ENCODE results near the gene PIP5KL1.

The PIP5KL1 gene

DNA sequence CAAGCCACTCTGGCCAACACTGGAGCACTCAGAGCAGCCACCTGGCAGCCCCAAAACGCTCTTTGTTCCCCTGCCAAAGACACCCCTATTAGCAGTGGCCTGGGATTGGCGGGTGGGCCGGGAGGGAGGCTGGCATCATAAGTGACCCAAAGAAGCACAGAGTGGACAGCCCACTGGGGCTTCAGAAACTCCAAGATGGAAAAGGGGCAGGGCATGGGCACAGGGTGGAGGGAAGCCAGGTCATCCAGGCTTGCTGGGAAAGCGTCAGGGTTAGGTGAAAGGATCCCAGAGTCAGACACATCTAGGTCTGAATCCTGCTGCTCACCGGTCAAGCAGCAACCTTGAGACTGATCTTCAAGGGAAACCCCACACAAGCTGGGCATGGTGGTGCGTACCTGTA, 35.4 kb upstream of the PIP5KL1 start:
- Histone ChIP-seq H3K4me1 (ENCODE audit: control insufficient read depth, insufficient read depth, low read length) (peaks cover 33% of the 10 kb centered on the region), H3K4me3 (ENCODE audit: low read length) (peak overlapping the region; percentile 24), H3K9ac (ENCODE audit: low read depth, low read length) (peak overlapping the region; percentile 57), H3K4me2 (ENCODE audit: low read length) (peak overlapping the region; percentile 71), H3K27me3 (ENCODE audit: control insufficient read depth, insufficient read depth, low read length) (no peaks in the 10 kb centered on the region), H3K9me3 (replicated peaks; ENCODE audit: low read length) (no peaks in the 10 kb centered on the region), H3K36me3 (ENCODE audit: insufficient read depth, low read length) (no peaks in the 10 kb centered on the region)

DNA sequence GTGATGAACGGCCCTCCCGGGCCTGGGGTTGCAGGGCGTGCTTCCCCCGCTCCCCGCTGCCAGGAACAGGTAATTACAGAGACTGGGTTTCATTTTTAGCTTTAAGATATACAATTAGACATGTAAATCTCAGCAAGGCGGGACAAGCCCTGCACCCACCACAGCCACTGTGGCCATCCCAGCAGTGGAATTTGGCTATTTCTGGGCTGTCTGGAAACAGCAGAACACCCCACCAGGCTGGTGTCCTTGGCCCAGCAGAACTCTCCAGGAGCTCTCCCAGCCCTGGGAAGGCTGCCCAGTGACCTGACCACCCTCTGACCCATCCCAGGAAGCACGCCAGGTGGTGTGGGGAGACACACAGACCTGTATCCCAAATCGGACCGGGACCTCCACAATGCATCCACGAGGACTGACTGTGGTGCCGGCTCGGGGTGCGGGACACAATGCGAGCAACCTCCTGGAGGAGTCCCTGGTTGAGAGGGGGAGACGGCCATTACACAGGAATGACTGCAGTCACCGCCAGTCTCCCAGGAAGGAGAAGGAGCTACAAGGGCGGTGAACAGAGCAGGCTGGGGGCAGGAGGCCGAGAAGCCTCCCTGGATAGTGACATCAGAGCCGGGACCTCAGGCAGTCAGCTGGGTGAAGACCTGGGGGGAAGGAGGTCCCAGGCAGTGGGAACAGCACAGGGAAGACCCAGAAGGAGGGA, 32.9 kb upstream of the PIP5KL1 start:
- Histone ChIP-seq H3K4me1 (ENCODE audit: control insufficient read depth, insufficient read depth, low read length) (peaks cover 21% of the 10 kb centered on the region), H3K4me2 (ENCODE audit: low read length) (no peak overlapping the region), H3K4me3 (ENCODE audit: low read length) (no peak overlapping the region), H3K9ac (ENCODE audit: low read depth, low read length) (no peak overlapping the region), H3K36me3 (ENCODE audit: insufficient read depth, low read length) (no peaks in the 10 kb centered on the region), H3K27me3 (ENCODE audit: control insufficient read depth, insufficient read depth, low read length) (no peaks in the 10 kb centered on the region), H3K9me3 (replicated peaks; ENCODE audit: low read length) (no peaks in the 10 kb centered on the region)

DNA sequence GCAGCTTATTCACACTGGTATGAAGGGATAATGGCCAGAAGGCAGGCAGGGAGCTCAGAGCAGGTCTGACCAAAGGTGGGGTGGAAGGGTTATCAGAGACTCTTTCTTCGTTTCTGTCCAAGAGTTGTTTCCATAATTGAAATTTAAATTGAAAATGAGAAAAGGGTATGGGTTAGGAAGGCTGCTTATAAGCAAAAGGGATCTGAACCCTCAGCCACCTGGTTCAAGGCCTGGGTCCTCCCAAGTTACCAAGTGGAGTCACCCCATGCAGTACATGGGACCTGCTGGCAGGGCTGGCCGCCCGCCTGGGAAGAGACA, 32.4 kb upstream of the PIP5KL1 start:
- Histone ChIP-seq H3K9ac (ENCODE audit: low read depth, low read length) (no peak overlapping the region), H3K4me2 (ENCODE audit: low read length) (no peak overlapping the region), H3K36me3 (ENCODE audit: insufficient read depth, low read length) (no peaks in the 10 kb centered on the region), H3K9me3 (replicated peaks; ENCODE audit: low read length) (no peaks in the 10 kb centered on the region), H3K4me1 (ENCODE audit: control insufficient read depth, insufficient read depth, low read length) (peaks cover 16% of the 10 kb centered on the region), H3K4me3 (ENCODE audit: low read length) (no peak overlapping the region), H3K27me3 (ENCODE audit: control insufficient read depth, insufficient read depth, low read length) (no peaks in the 10 kb centered on the region)

DNA sequence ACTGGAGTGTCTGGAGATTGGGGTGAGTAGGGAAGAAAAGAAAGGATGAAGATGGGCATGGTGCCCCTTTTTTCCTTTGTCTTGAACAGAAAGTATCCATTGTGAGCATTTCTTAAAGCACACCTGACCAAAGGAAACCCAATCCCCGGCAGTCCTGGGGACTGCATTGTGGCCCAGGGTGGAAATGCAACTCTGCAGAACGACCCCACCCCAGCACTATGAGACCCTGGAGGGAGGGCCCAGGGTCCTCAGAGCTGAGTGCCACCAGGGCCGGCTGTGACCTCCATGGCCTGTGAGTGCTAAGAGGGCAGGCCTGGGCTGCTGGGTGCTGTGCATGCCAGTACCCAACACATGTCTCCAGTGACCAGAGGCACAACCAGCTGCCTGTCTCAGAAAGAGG, 31.7 kb upstream of the PIP5KL1 start:
- Histone ChIP-seq H3K9me3 (replicated peaks; ENCODE audit: low read length) (no peaks in the 10 kb centered on the region), H3K4me1 (ENCODE audit: control insufficient read depth, insufficient read depth, low read length) (peaks cover 15% of the 10 kb centered on the region), H3K4me3 (ENCODE audit: low read length) (no peak overlapping the region), H3K4me2 (ENCODE audit: low read length) (no peak overlapping the region), H3K36me3 (ENCODE audit: insufficient read depth, low read length) (no peaks in the 10 kb centered on the region), H3K27me3 (ENCODE audit: control insufficient read depth, insufficient read depth, low read length) (no peaks in the 10 kb centered on the region), H3K9ac (ENCODE audit: low read depth, low read length) (no peak overlapping the region)

DNA sequence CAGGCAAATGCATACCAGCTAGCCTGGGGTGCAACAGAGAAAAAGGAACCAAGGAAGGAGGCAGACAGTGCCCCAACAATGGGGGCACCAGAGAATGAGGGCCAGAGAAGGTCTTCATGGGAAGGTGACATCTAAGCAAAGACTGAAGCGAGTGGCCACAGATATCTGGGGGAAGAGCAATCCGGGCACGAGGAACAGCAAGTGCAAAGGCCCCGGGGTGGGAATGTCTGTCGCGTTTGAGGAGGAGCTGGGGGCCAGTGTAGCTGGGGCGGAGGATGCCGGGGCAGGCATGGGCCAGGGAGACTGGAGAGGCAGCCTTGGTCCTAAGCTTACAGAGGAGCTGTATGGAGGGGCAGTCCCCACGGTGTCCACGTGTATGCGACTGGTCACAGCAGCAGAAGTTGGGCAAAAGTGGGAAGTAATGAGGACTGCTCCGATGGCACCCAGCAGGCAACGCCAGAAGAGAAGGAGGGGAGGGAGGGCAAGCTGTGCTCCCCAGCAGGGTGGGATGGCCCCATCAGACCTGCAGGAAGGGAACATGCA, 31.1 kb upstream of the PIP5KL1 start:
- H3K9me3 ChIP-seq (replicated peaks; ENCODE audit: low read length), result no peaks in the 10 kb centered on the region
- no peaks in the 10 kb centered on the region for H3K36me3 ChIP-seq (ENCODE audit: insufficient read depth, low read length)
- peaks cover 15% of the 10 kb centered on the region for H3K4me1 ChIP-seq (ENCODE audit: control insufficient read depth, insufficient read depth, low read length)
- no peak overlapping the region for H3K4me3 ChIP-seq (ENCODE audit: low read length)
- H3K9ac ChIP-seq (ENCODE audit: low read depth, low read length), result no peak overlapping the region
- no peak overlapping the region for H3K4me2 ChIP-seq (ENCODE audit: low read length)
- no peaks in the 10 kb centered on the region for H3K27me3 ChIP-seq (ENCODE audit: control insufficient read depth, insufficient read depth, low read length)

DNA sequence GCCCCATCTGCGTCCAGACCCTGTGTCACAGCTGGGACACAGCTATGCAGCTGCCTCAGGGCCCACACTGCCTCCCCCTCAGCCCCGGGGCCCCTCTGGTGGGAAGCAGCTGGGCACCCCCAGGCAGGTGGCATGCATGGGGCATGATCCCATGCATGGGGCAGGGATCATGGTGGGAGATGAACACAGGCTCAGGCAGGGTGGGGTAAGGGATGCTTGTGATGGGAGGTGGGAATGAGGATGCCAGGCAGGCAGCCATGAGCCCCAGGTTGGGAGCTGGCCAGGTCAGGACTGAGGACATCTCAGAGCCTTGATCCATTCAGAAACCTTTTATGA, 30.5 kb upstream of the PIP5KL1 start:
- H3K9me3 ChIP-seq (replicated peaks; ENCODE audit: low read length), result no peaks in the 10 kb centered on the region
- no peak overlapping the region for H3K4me3 ChIP-seq (ENCODE audit: low read length)
- H3K36me3 ChIP-seq (ENCODE audit: insufficient read depth, low read length), result no peaks in the 10 kb centered on the region
- H3K4me1 ChIP-seq (ENCODE audit: control insufficient read depth, insufficient read depth, low read length), result peaks cover 9% of the 10 kb centered on the region
- H3K9ac ChIP-seq (ENCODE audit: low read depth, low read length), result no peak overlapping the region
- no peaks in the 10 kb centered on the region for H3K27me3 ChIP-seq (ENCODE audit: control insufficient read depth, insufficient read depth, low read length)
- no peak overlapping the region for H3K4me2 ChIP-seq (ENCODE audit: low read length)

DNA sequence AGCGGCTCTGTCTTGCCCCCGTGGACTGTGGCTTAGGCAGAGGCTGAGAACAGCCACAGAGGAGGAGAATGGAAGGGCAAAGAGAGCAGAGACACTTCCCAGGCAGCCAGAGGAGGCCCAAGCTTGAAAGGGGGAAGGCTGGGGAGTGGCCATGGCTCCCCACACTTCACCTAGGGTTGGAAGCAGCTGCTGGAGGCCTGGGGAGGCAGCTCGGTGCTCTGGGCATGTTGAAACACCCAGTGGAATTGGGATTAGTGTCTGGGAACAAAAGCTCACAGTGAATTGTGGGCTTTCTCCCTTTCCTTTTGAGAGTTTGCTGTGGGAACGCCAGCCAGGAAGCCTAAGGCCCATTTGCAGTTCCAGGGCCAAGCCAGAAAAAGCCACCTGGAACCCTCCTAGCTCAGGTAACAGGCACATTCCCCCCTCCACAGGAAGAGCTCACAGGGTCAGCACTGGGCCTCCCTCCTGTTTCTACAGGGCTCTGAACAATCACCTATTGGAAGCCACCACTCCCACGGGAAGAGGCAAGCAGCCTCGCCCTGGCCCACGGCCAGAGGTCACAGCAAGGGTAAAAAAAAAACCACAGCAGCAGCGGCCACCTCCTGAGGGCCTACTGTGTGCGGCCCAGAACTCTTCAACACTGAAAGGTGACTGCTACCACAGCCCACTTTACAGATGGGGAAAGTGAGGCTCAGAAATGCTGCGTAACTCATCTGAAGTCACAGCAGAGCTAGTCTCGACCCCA, 30.0 kb upstream of the PIP5KL1 start:
- H3K4me2 ChIP-seq (ENCODE audit: low read length), result no peak overlapping the region
- H3K9me3 ChIP-seq (replicated peaks; ENCODE audit: low read length), result no peaks in the 10 kb centered on the region
- no peaks in the 10 kb centered on the region for H3K36me3 ChIP-seq (ENCODE audit: insufficient read depth, low read length)
- H3K27me3 ChIP-seq (ENCODE audit: control insufficient read depth, insufficient read depth, low read length), result no peaks in the 10 kb centered on the region
- H3K4me1 ChIP-seq (ENCODE audit: control insufficient read depth, insufficient read depth, low read length), result peaks cover 6% of the 10 kb centered on the region
- no peak overlapping the region for H3K9ac ChIP-seq (ENCODE audit: low read depth, low read length)
- H3K4me3 ChIP-seq (ENCODE audit: low read length), result no peak overlapping the region

DNA sequence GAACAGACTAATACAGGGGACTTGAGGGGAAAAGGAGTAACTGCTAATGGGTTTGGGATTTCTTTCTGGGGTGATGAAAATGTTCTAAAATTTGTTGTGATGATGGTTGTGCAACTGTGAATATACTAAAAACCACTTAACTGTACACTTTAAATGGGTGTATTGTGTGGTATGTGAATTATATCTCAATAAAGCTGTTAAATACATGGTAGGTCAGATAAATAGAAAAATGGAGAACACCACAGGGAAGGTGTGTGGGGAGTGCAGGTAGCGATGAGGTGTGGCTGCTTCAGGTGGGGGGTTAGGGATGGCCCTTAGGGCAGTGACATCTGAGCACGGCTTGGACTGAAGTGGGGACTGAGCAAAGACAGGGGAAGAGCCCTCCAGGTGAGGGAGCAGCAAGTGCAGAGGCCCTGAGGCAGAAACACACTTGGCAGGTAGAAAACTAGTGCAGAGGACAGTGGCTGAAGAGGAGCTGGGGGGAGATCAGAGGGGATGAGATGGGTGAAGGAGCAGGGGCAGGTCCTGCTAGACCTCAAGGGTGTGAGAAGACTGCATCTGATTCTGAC, 29.3 kb upstream of the PIP5KL1 start:
- Histone ChIP-seq H3K27me3 (ENCODE audit: control insufficient read depth, insufficient read depth, low read length) (no peaks in the 10 kb centered on the region), H3K36me3 (ENCODE audit: insufficient read depth, low read length) (no peaks in the 10 kb centered on the region), H3K9me3 (replicated peaks; ENCODE audit: low read length) (no peaks in the 10 kb centered on the region), H3K4me3 (ENCODE audit: low read length) (no peak overlapping the region), H3K9ac (ENCODE audit: low read depth, low read length) (no peak overlapping the region), H3K4me2 (ENCODE audit: low read length) (no peak overlapping the region), H3K4me1 (ENCODE audit: control insufficient read depth, insufficient read depth, low read length) (peaks cover 8% of the 10 kb centered on the region)

DNA sequence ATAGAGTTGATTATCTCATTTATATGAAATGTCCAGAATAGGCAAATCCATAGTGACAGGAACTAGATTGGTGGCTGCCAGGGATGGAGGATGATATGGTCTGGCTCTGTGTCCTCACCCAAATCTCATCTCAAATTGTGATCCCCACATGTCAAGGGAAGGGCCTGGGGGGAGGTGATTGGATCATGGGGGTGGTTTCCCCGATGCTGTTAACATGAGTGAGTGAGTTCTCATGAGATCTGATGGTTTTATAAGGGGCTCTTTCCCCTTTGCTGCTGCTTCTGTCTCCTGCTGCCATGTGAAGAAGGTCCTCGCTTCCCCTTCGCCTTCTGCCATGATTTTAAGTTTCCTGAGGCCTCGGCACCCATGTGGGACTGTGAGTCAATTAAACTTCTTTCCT, 28.8 kb upstream of the PIP5KL1 start:
- peaks cover 11% of the 10 kb centered on the region for H3K4me1 ChIP-seq (ENCODE audit: control insufficient read depth, insufficient read depth, low read length)
- H3K4me2 ChIP-seq (ENCODE audit: low read length), result no peak overlapping the region
- H3K36me3 ChIP-seq (ENCODE audit: insufficient read depth, low read length), result no peaks in the 10 kb centered on the region
- no peak overlapping the region for H3K9ac ChIP-seq (ENCODE audit: low read depth, low read length)
- H3K9me3 ChIP-seq (replicated peaks; ENCODE audit: low read length), result no peaks in the 10 kb centered on the region
- no peaks in the 10 kb centered on the region for H3K27me3 ChIP-seq (ENCODE audit: control insufficient read depth, insufficient read depth, low read length)
- H3K4me3 ChIP-seq (ENCODE audit: low read length), result no peak overlapping the region

DNA sequence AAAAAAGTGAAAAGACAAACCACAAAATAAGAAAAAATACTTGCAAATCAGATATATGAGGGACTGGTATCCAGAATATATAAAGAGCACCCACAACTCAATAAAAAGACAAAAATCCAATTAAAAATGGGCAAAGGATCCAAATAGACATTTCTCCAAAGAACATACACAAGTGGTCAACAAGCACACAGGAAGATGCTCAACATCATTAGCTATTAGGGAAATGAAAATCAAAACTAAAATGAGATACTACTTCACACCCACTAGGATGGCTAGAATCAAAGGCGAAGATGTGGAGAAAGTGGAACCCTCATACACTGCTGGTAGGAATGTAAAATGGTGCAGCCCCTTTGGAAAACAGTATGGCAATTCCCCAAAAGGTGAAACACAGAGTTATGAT, 28.2 kb upstream of the PIP5KL1 start:
- Histone ChIP-seq H3K9me3 (replicated peaks; ENCODE audit: low read length) (no peaks in the 10 kb centered on the region), H3K4me3 (ENCODE audit: low read length) (no peak overlapping the region), H3K4me1 (ENCODE audit: control insufficient read depth, insufficient read depth, low read length) (peaks cover 11% of the 10 kb centered on the region), H3K9ac (ENCODE audit: low read depth, low read length) (no peak overlapping the region), H3K36me3 (ENCODE audit: insufficient read depth, low read length) (no peaks in the 10 kb centered on the region), H3K27me3 (ENCODE audit: control insufficient read depth, insufficient read depth, low read length) (no peaks in the 10 kb centered on the region), H3K4me2 (ENCODE audit: low read length) (no peak overlapping the region)

DNA sequence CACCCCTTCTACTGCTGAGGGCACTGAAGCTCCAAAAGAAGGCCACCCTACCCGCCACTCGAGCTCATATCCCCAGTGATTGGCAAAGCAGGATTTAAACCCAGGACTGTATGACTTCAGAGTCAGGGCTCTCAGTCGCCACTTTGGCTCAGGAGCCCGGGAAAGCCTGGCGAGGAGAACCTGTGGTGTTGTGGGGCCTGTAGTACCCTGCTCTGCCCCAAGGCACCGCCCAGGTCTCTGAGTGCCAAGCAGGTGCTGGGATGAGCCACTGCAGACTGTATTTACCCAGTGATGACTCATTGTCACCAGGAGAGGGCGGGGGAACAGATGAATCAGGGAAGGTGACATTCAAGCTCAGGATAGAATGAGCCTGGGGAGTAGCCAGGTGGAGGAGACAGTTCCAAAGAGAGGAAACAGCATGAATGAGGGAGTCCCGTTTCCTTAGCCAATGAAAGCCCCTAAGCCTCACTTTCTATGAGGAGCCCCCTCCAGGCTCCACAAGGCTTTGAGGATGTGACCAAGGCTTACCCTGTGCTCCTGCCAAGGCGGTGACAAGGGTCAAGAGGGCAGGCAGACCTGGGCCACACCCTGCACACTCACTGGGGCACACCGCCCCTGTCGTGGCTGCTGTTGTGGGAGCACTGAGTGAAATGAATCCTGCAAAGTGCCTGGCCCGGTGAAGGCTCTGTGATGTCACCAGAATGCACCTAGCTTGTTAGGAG, 24.9 kb upstream of the PIP5KL1 start:
- Histone ChIP-seq H3K9ac (ENCODE audit: low read depth, low read length) (no peak overlapping the region), H3K4me3 (ENCODE audit: low read length) (no peak overlapping the region), H3K27me3 (ENCODE audit: control insufficient read depth, insufficient read depth, low read length) (no peaks in the 10 kb centered on the region), H3K36me3 (ENCODE audit: insufficient read depth, low read length) (no peaks in the 10 kb centered on the region), H3K9me3 (replicated peaks; ENCODE audit: low read length) (no peaks in the 10 kb centered on the region), H3K4me1 (ENCODE audit: control insufficient read depth, insufficient read depth, low read length) (peaks cover 11% of the 10 kb centered on the region), H3K4me2 (ENCODE audit: low read length) (no peak overlapping the region)

Measured in skeletal muscle satellite cell (primary cell).